GM18505 (cell line): Measurements from ENCODE around the gene IL17D.

Experiments used
- ATAC-seq: cut with Tn5 transposase; IDR thresholded peaks from one replicate; pipeline ENCODE4 v1.9.1; 2021; ENCODE audit not compliant: unreplicated experiment
- POLR2A ChIP-seq: IDR thresholded peaks from 4 replicates; pipeline ENCODE4 v1.6.1; 2011; ENCODE audit warnings: borderline replicate concordance; ENCODE audit not compliant: insufficient read depth, insufficient read length; ENCODE audit errors: extremely low read depth

The IL17D gene

DNA sequence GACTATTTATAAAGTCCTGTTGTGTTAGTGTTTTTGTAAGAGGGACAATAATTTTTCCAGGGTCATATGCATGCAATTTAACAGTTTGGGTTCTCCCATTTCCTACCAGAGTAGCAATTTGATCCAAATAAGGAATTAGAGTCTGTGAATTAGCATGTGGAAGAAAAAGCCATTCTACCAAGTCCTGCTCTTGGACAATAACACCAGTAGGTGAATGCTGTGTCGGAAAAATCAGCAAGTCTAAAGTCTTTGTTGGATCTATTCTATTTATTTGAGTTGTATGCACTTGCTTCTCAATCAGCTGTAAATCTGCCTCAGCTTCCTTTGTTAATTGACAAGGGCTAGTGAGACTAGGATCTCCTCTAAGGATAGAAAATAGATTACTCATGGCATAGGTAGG is 21.4 kb upstream of the IL17D start:
- TF ChIP-seq POLR2A, result no peak
- no peak for ATAC-seq

- TF ChIP-seq POLR2A, result no peak
- no peak for ATAC-seq
These were observed 19.5 kb upstream of the IL17D start for GRCh38 chr13:20684041-20684440.

DNA sequence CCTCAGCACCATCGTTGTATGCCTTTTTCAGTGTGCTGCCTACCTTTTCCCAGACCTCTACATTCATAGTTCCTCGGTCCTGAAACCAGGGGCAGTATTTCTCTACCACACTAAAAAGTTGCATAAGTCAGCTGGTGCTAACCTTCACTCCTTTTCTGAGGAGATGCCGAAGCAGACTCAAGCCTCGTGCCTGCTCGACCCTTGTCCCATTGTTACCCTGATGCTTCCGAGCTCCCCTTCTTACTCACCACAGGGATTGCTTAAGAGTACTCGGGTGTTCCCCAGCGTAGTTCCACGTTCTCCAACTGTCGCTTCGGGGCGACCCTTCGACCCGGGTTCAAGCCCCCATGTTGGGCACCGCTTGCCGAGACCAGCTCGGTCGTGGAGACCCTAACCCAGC is 19.0 kb upstream of the IL17D start:
- TF ChIP-seq POLR2A, result no peak
- ATAC-seq, result no peak

GRCh38 chr13:20685092-20685491 is 18.4 kb upstream of the IL17D start:
- no peak for ATAC-seq
- TF ChIP-seq POLR2A, result no peak

DNA sequence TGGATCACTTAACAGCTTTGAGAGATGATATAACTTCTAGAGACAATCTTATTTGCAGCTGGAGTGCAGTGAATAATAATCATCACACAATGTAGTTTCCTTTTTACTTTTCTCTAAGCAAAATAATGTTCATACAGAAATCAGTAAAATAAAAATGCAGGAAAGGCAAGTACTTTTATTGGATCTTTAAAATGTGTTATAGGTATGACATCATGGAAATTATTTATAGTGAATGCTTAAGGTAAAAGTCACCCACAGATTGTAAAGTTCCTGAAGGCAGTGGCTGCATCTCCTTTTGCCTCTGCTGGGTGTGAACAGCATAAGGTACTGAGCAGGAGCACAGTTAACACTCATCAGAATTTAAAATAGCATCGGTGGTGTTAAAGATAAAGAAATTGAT is 17.3 kb upstream of the IL17D start:
- no peak for ATAC-seq

GRCh38 chr13:20686863-20687579 is 16.5 kb upstream of the IL17D start:
- no peak for TF ChIP-seq POLR2A
- ATAC-seq, result no peak

More for the DNA sequence above, 17.3 kb upstream of the IL17D start:
- no peak for TF ChIP-seq POLR2A

DNA sequence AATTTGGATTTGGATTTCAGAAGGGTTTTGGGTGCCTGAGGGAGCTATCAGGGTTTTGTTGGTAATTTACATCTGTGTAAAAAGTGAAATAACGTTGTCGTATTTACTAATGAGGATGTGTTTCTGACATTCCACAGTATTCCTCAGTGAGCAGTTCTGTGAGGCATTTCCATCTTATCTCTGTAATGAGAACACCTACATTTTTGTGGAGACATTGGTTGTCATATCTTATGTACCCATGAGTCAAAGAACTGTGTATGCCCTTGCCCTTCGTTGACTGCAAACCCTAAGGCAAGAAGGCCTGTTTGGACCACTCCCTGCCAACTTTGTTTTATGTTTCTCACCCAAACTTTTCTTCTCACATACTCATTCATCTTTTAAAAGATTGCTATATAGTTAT is 14.2 kb upstream of the IL17D start:
- no peak for TF ChIP-seq POLR2A
- no peak for ATAC-seq

GRCh38 chr13:20691616-20692015 is 11.9 kb upstream of the IL17D start:
- no peak for TF ChIP-seq POLR2A
- no peak for ATAC-seq

DNA sequence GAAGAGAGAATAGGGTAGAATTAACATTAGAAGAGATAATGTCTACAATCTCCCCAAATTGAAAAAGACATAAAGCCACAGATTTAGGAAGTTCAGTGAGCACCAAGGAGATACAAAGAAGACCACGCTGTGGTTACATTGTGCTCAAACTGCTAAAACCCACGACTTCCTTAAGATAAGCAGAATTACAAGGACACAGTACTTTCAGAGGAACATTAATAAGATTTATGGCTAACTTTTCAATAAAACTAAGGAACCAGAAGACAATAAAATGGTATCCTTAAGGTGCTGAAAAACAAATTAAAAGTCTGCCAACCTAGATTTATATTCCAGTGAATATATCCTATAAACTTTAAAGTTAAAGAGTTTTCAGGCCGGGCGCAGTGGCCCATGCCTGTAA is 7.4 kb upstream of the IL17D start:
- no peak for TF ChIP-seq POLR2A
- no peak for ATAC-seq

GRCh38 chr13:20699715-20700114 is 3.8 kb upstream of the IL17D start:
- no peak for TF ChIP-seq POLR2A

DNA sequence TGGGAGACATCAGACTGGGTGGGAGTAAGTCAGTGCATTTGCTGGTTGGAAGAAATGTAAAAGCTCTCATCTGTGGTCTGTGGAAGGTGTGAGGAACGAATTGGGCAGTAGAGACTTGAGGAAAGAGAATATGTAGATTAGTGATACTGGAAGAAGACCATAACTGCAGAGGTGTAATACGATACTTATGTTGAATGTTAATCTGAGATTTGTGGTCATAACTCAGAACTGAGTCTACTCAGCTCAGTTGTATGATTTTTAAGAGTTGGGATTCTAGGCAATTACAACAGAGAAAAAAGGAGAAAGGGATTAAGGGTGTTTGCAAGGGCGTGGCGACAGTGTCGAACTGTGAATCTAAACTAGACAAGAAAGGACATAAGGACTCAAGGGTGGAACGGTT is 3.2 kb upstream of the IL17D start:
- TF ChIP-seq POLR2A, result no peak
- no peak for ATAC-seq

More at GRCh38 chr13:20699715-20700114, 3.8 kb upstream of the IL17D start:
- ATAC-seq, result no peak

- no peak for ATAC-seq
- no peak for TF ChIP-seq POLR2A
These were observed 2.0 kb upstream of the IL17D start for GRCh38 chr13:20701461-20701860.

- no peak for TF ChIP-seq POLR2A
- no peak for ATAC-seq
These were observed 977 bp upstream of the IL17D start for GRCh38 chr13:20702530-20702914.

- TF ChIP-seq POLR2A, result no peak
- peak; percentile 93 for ATAC-seq
These were observed 420 bp downstream of the IL17D start for GRCh38 chr13:20703780-20704458.

- ATAC-seq, result no peak
- TF ChIP-seq POLR2A, result no peak
These were observed 1.1 kb downstream of the IL17D start for GRCh38 chr13:20704459-20705069.

DNA sequence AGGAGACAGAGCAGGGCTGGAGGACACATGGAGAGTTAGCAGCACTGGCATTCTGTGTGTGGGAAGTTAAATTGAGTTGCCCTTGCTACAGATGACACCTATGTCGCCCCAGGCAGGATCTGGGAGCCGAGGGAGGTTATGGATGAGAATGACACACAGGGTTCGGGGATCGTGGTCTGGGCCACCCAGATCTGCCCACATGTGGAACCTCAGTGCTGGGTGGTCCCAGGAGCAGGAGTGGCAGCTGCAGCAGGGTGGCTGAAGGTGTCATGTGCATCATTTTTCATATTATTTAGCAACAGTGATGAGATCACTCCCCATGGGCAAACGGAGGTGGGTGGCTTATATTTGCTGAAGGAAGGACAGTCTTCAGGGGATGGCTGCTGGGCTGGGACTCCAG is 3.2 kb downstream of the IL17D start:
- ATAC-seq, result no peak
- no peak for TF ChIP-seq POLR2A
